ENCODE results near the gene MTPN.

DNA sequence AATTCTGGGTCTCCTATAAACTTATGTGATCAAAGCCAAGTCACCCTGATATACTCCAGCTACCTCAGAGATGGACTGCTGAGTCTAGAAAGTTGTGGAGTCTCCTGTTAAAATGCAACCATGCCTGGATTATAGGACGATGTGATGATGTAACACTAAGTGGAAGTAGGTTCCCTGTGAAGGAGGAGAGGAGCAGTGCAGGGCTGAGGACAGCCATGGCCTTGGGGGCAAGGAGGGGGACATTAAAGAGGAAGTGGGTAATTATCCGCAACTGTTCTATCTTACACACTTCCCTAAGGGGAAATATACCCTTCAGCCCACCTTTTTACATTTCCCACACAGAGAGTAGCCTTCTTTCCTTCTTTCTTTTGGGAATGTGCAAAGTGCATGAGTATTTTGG, 63.8 kb downstream of the MTPN start:
- TF ChIP-seq CTCF (IDR thresholded peaks at IDR 0.05; ENCODE audit: low read length) (no peak), EZH2phosphoT487 (IDR thresholded peaks at IDR 0.05; ENCODE audit: low read length) (no peak)

Measured in MM.1S (cell line).